Astrocyte (in vitro differentiated cells and primary cell): ENCODE measurements around the gene EGFLAM. TPM values are rescaled to one million over a fixed set of nuclear protein-coding genes. Genes with fewer than 3 reads are reported as not detected.

ENCODE experiments used
- DNase-seq: peaks from one replicate; pipeline ENCODE4 v3.0.0-alpha.2; 2010; ENCODE audit warnings: low read depth
- FAIRE-seq: peaks from 2 replicates; lab custom pipeline; 2011; peaks lifted over from hg19 to GRCh38; lab: Jason Lieb, UNC
- H2AFZ ChIP-seq: 2 replicates; pipeline ENCODE4 v1.6.0; 2012; ENCODE audit warnings: low read depth, low read length, inconsistent platforms
- H3K27ac ChIP-seq: 2 replicates; pipeline ENCODE4 v1.5.1; 2011; ENCODE audit warnings: low read depth, low read length, inconsistent platforms
- H3K27me3 ChIP-seq: 2 replicates; pipeline ENCODE4 v1.6.0; 2011; ENCODE audit warnings: low read length, inconsistent platforms; ENCODE audit not compliant: insufficient read depth
- H3K36me3 ChIP-seq: 2 replicates; pipeline ENCODE4 v1.5.1; 2011; ENCODE audit warnings: low read length, inconsistent platforms; ENCODE audit not compliant: insufficient read depth
- H3K4me1 ChIP-seq: 2 replicates; pipeline ENCODE4 v1.5.1; 2011; ENCODE audit warnings: low read length, inconsistent platforms; ENCODE audit not compliant: insufficient read depth
- H3K4me2 ChIP-seq: 2 replicates; pipeline ENCODE4 v1.6.0; 2012; ENCODE audit warnings: low read length, inconsistent platforms
- H3K4me3 ChIP-seq: 2 replicates; pipeline ENCODE4 v1.5.1; 2011; ENCODE audit warnings: low read depth, mild to moderate bottlenecking, low read length, inconsistent platforms; ENCODE audit not compliant: insufficient read depth
- H3K79me2 ChIP-seq: 2 replicates; pipeline ENCODE4 v1.6.0; 2012; ENCODE audit warnings: mild to moderate bottlenecking, low read length, inconsistent platforms; ENCODE audit not compliant: insufficient read depth
- H3K9ac ChIP-seq: 2 replicates; pipeline ENCODE4 v1.6.0; 2012; ENCODE audit warnings: mild to moderate bottlenecking, low read length, inconsistent platforms
- H3K9me3 ChIP-seq: 2 replicates; pipeline ENCODE4 v1.5.1; 2012; ENCODE audit warnings: low read depth, mild to moderate bottlenecking, low read length, inconsistent platforms; ENCODE audit not compliant: insufficient read depth
- H4K20me1 ChIP-seq: 2 replicates; pipeline ENCODE4 v1.6.0; 2012; ENCODE audit warnings: low read length, inconsistent platforms; ENCODE audit not compliant: insufficient read depth
- H3K27ac Mint-ChIP-seq: one replicate; pipeline ENCODE4 v1.8.0; 2021; ENCODE audit warnings: mild to moderate bottlenecking, mixed read lengths; ENCODE audit not compliant: unreplicated experiment
- H3K27me3 Mint-ChIP-seq: one replicate; pipeline ENCODE4 v1.8.0; 2021; ENCODE audit warnings: low read depth, mixed read lengths; ENCODE audit not compliant: unreplicated experiment
- H3K36me3 Mint-ChIP-seq: one replicate; pipeline ENCODE4 v1.8.0; 2021; ENCODE audit warnings: low read depth, mixed read lengths; ENCODE audit not compliant: unreplicated experiment
- H3K4me1 Mint-ChIP-seq: one replicate; pipeline ENCODE4 v1.8.0; 2021; ENCODE audit warnings: low read depth, mixed read lengths; ENCODE audit not compliant: unreplicated experiment
- H3K4me3 Mint-ChIP-seq: one replicate; pipeline ENCODE4 v1.8.0; 2021; ENCODE audit warnings: mild to moderate bottlenecking, moderate library complexity, mixed read lengths; ENCODE audit not compliant: unreplicated experiment
- H3K9me3 Mint-ChIP-seq: one replicate; pipeline ENCODE4 v1.8.0; 2021; ENCODE audit warnings: mild to moderate bottlenecking, mixed read lengths; ENCODE audit not compliant: unreplicated experiment
- EZH2 ChIP-seq: IDR thresholded peaks from 2 replicates; pipeline ENCODE4 v1.6.1; 2012; ENCODE audit warnings: mild to moderate bottlenecking, low read length, inconsistent platforms; ENCODE audit not compliant: insufficient read depth
- total RNA-seq: library from RNA; stranded (reverse); gene quantifications from 2 replicates; pipeline ENCODE4 v1.2.1, GENCODE V29; 2021
- TF ChIP-seq, protein P1 (sequence below): IDR thresholded peaks from 2 replicates; pipeline ENCODE4 v1.5.1; 2011; ENCODE audit warnings: low read depth, mild to moderate bottlenecking, inconsistent platforms, low read length, moderate library complexity; ENCODE audit not compliant: insufficient read depth

EGFLAM gene
- total RNA-seq, 1 donor from 2014 or later = 1.0 TPM

DNA sequence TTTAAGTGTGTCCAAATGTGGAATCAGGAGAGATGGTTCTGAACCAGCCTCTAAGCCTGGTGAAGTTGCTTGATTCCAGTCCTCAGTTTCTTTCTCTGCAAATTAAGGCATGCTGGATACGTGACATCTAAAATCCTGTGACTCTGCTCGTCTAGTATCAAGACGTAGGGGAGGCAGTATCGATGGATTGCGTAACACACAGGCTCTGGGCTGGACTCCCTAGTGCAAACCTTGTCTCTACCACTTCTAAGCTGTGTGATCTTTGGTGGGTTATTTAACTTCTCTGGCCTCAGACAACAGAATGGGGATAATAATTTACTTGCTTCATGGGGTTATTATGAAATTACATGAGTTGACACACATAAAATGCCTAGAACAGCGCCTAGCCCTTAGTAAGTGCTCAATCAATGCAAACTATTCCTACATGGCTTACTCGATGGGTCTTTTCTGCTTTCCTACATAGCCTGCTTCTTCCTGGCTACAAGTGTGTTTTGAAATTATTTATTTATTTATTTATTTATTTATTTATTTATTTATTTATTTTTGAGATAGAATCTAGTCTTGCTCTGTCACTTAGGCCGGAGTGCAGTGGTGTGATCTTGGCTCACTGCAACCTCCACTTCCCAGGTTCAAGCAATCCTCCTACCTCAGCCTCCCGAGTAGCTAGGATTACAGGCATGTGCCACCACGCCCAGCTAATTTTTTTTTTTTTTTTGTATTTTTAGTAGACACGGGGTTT lies 102.1 kb downstream of the EGFLAM start:
- Histone ChIP-seq H3K27ac (no peak overlapping the region), H3K36me3 (no peaks in the 10 kb centered on the region), H3K79me2 (no peaks in the 10 kb centered on the region), H3K9me3 (no peaks in the 10 kb centered on the region), H3K9ac (no peak overlapping the region), H2AFZ (no peak overlapping the region), H3K4me3 (no peak overlapping the region), H3K4me2 (no peak overlapping the region), H3K4me1 (no peaks in the 10 kb centered on the region), H3K27me3 (peaks cover 12% of the 10 kb centered on the region), H4K20me1 (no peaks in the 10 kb centered on the region)
- TF ChIP-seq, protein P1, sequence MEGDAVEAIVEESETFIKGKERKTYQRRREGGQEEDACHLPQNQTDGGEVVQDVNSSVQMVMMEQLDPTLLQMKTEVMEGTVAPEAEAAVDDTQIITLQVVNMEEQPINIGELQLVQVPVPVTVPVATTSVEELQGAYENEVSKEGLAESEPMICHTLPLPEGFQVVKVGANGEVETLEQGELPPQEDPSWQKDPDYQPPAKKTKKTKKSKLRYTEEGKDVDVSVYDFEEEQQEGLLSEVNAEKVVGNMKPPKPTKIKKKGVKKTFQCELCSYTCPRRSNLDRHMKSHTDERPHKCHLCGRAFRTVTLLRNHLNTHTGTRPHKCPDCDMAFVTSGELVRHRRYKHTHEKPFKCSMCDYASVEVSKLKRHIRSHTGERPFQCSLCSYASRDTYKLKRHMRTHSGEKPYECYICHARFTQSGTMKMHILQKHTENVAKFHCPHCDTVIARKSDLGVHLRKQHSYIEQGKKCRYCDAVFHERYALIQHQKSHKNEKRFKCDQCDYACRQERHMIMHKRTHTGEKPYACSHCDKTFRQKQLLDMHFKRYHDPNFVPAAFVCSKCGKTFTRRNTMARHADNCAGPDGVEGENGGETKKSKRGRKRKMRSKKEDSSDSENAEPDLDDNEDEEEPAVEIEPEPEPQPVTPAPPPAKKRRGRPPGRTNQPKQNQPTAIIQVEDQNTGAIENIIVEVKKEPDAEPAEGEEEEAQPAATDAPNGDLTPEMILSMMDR = no peak
- no peak for TF ChIP-seq EZH2
- FAIRE-seq = no peak
- Mint-ChIP-seq H3K27ac (no peak overlapping the region), H3K4me3 (no peak overlapping the region), H3K4me1 (no peaks in the 10 kb centered on the region), H3K36me3 (no peaks in the 10 kb centered on the region), H3K27me3 (peaks cover 15% of the 10 kb centered on the region), H3K9me3 (no peaks in the 10 kb centered on the region)
- no peak for DNase-seq

DNA sequence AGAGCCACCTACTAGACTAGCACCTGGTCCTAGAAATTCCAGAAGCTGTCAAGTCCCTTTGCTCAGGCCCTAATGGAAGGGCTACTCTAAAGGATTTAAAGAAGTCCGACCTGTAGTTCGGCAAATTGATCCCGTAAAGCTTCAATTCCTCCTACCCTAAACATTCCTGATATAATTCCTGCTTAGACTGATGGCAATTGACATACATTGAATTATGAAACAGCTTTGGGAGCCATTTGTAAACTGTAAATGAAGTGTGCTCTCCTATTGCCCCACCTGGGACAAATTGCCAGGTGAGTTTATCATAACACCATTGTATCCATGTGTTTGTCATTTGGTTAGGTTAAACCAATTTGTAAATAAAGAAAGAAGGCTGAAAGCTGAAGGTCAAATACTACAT lies 104.4 kb downstream of the EGFLAM start:
- Mint-ChIP-seq H3K27ac (no peak overlapping the region), H3K9me3 (no peaks in the 10 kb centered on the region), H3K4me1 (no peaks in the 10 kb centered on the region), H3K27me3 (peaks cover 17% of the 10 kb centered on the region), H3K36me3 (no peaks in the 10 kb centered on the region), H3K4me3 (no peak overlapping the region)
- Histone ChIP-seq H3K36me3 (no peaks in the 10 kb centered on the region), H3K4me3 (no peak overlapping the region), H3K4me2 (no peak overlapping the region), H3K9me3 (no peaks in the 10 kb centered on the region), H3K4me1 (no peaks in the 10 kb centered on the region), H3K79me2 (no peaks in the 10 kb centered on the region), H3K9ac (no peak overlapping the region), H3K27ac (no peak overlapping the region), H2AFZ (no peak overlapping the region), H3K27me3 (peaks cover 14% of the 10 kb centered on the region), H4K20me1 (no peaks in the 10 kb centered on the region)
- DNase-seq (no peak), FAIRE-seq (no peak)
- TF ChIP-seq, protein P1 = no peak
- no peak for TF ChIP-seq EZH2

DNA sequence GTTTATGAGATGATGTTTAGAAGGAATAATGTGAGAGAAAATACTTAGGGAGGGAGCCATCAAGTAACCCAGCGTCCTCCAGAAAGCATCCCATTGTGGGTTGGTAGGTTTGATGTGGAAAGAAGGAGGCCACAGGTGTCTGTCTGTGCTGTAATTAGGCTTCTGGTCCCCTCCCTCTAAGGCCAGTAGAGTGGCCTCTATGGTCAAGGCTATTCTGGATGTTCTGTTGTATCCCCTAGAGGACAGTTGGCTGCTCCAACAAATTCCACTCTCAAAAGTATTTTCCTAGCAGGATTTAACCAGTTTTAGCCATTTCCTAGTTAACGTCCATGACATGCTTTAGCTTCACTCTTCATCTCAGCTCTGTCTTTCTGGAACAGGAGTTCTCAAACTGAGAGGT lies 106.5 kb downstream of the EGFLAM start:
- no peaks in the 10 kb centered on the region for H3K36me3 ChIP-seq
- H2AFZ ChIP-seq = no peak overlapping the region
- H3K9me3 Mint-ChIP-seq = no peaks in the 10 kb centered on the region
- H3K4me1 Mint-ChIP-seq = no peaks in the 10 kb centered on the region
- FAIRE-seq = no peak
- no peak overlapping the region for H3K27ac ChIP-seq
- H3K4me3 Mint-ChIP-seq = no peak overlapping the region
- DNase-seq = no peak
- H3K79me2 ChIP-seq = no peaks in the 10 kb centered on the region
- no peak overlapping the region for H3K27ac Mint-ChIP-seq
- H3K27me3 ChIP-seq = peaks cover 17% of the 10 kb centered on the region
- H3K9ac ChIP-seq = no peak overlapping the region
- H3K36me3 Mint-ChIP-seq = no peaks in the 10 kb centered on the region
- H3K9me3 ChIP-seq = no peaks in the 10 kb centered on the region
- H3K4me3 ChIP-seq = no peak overlapping the region
- TF ChIP-seq EZH2 = no peak
- TF ChIP-seq, protein P1 = no peak
- no peak overlapping the region for H3K4me2 ChIP-seq
- H3K4me1 ChIP-seq = no peaks in the 10 kb centered on the region
- no peaks in the 10 kb centered on the region for H4K20me1 ChIP-seq
- peaks cover 15% of the 10 kb centered on the region for H3K27me3 Mint-ChIP-seq
